SK-N-SH treated with all-trans-retinoic acid at 6 μM for 48 hours (cell line): ENCODE data around the gene RAB3IP.

Experiments used
- ATAC-seq: fragments of 200-7000 bp; cut with Tn5 transposase; 3 replicates; pipeline ENCODE4 v1.9.1; 2020; ENCODE audit warnings: mild to moderate bottlenecking, moderate library complexity
- ARNTL ChIP-seq: fragments of 450-650 bp; formaldehyde crosslinking; IDR thresholded peaks from 2 replicates; pipeline ENCODE4 v1.5.0; 2020; ENCODE audit warnings: low read depth, mild to moderate bottlenecking, moderate library complexity, borderline replicate concordance
- CREB5 ChIP-seq: fragments of 250-450 bp; sonication (Bioruptor Pico); IDR thresholded peaks from 2 replicates; pipeline ENCODE4 v1.5.1; 2020; ENCODE audit warnings: low read depth, mild to moderate bottlenecking, moderate library complexity
- CSDC2 ChIP-seq: fragments of 250-450 bp; sonication (Bioruptor Pico); IDR thresholded peaks from 2 replicates; pipeline ENCODE4 v1.5.0; 2020; ENCODE audit warnings: mild to moderate bottlenecking, moderate library complexity
- CSRNP3 ChIP-seq: fragments of 250-450 bp; sonication (Bioruptor Pico); IDR thresholded peaks from 2 replicates; pipeline ENCODE4 v1.5.1; 2021; ENCODE audit warnings: mild to moderate bottlenecking, moderate library complexity
- ESRRG ChIP-seq: fragments of 250-450 bp; sonication (Bioruptor Pico); IDR thresholded peaks from 2 replicates; pipeline ENCODE4 v1.6.1; 2021; ENCODE audit warnings: mild to moderate bottlenecking
- GLIS3 ChIP-seq: fragments of 250-450 bp; sonication (Bioruptor Pico); IDR thresholded peaks from 2 replicates; pipeline ENCODE4 v1.5.0; 2020; ENCODE audit warnings: mild to moderate bottlenecking, moderate library complexity
- ISL1 ChIP-seq: fragments of 250-450 bp; sonication (Bioruptor Pico); IDR thresholded peaks from 2 replicates; pipeline ENCODE4 v2.1.2; 2022; ENCODE audit warnings: mild to moderate bottlenecking, moderate library complexity
- OSR1 ChIP-seq: fragments of 250-450 bp; sonication (Bioruptor Pico); IDR thresholded peaks from 2 replicates; pipeline ENCODE4 v1.8.0; 2022; ENCODE audit warnings: moderate library complexity, mild to moderate bottlenecking, inconsistent platforms
- PATZ1 ChIP-seq: fragments of 250-450 bp; sonication (Bioruptor Pico); IDR thresholded peaks from 2 replicates; pipeline ENCODE4 v1.8.0; 2020; ENCODE audit warnings: mild to moderate bottlenecking, moderate library complexity, borderline replicate concordance
- POU6F1 ChIP-seq: fragments of 250-450 bp; sonication (Bioruptor Pico); IDR thresholded peaks from 2 replicates; pipeline ENCODE4 v1.8.0; 2021; ENCODE audit warnings: low read depth, mild to moderate bottlenecking, moderate library complexity, borderline replicate concordance
- PPARA ChIP-seq: fragments of 250-450 bp; sonication (Bioruptor Pico); IDR thresholded peaks from 2 replicates; pipeline ENCODE4 v1.5.0; 2020; ENCODE audit warnings: mild to moderate bottlenecking, borderline replicate concordance
- RARB ChIP-seq: fragments of 250-450 bp; sonication (Bioruptor Pico); IDR thresholded peaks from 2 replicates; pipeline ENCODE4 v1.8.0; 2021; ENCODE audit warnings: mild to moderate bottlenecking, moderate library complexity
- SNAI2 ChIP-seq: fragments of 250-450 bp; sonication (Bioruptor Pico); IDR thresholded peaks from 2 replicates; pipeline ENCODE4 v1.5.0; 2020; ENCODE audit warnings: mild to moderate bottlenecking, moderate library complexity
- TOX ChIP-seq: fragments of 250-450 bp; sonication (Bioruptor Pico); IDR thresholded peaks from 2 replicates; pipeline ENCODE4 v1.8.0; 2021; ENCODE audit warnings: mild to moderate bottlenecking, moderate library complexity, borderline replicate concordance
- TSHZ2 ChIP-seq: fragments of 250-450 bp; sonication (Bioruptor Pico); IDR thresholded peaks from 2 replicates; pipeline ENCODE4 v1.5.0; 2020; ENCODE audit warnings: mild to moderate bottlenecking, moderate library complexity
- ZC3H10 ChIP-seq: fragments of 250-450 bp; sonication (Bioruptor Pico); IDR thresholded peaks from 2 replicates; pipeline ENCODE4 v1.5.1; 2021; ENCODE audit warnings: mild to moderate bottlenecking, moderate library complexity
- ZFP3 ChIP-seq: fragments of 250-450 bp; sonication (Bioruptor Pico); IDR thresholded peaks from 2 replicates; pipeline ENCODE4 v1.5.0; 2020; ENCODE audit warnings: mild to moderate bottlenecking, moderate library complexity
- ZFP30 ChIP-seq: fragments of 450-650 bp; formaldehyde crosslinking; IDR thresholded peaks from 2 replicates; pipeline ENCODE4 v1.5.0; 2022; ENCODE audit warnings: mild to moderate bottlenecking, moderate library complexity
- ZNF565 ChIP-seq: fragments of 450-650 bp; formaldehyde crosslinking; conservative IDR thresholded peaks from 2 replicates; pipeline ENCODE4 v1.5.0; 2020; ENCODE audit warnings: low read depth, mild to moderate bottlenecking, moderate library complexity
- ZNF70 ChIP-seq: fragments of 450-650 bp; formaldehyde crosslinking; IDR thresholded peaks from 2 replicates; pipeline ENCODE4 v1.5.0; 2020; ENCODE audit warnings: mild to moderate bottlenecking, moderate library complexity
- ZNF8 ChIP-seq: fragments of 450-650 bp; formaldehyde crosslinking; IDR thresholded peaks from 2 replicates; pipeline ENCODE4 v1.5.0; 2020; ENCODE audit warnings: mild to moderate bottlenecking, moderate library complexity

RAB3IP gene

GRCh38 chr12:69821456-69822159, 82.9 kb downstream of the RAB3IP start:
- ATAC-seq: peak; percentile 84
- TF ChIP-seq GLIS3 (CRISPR knock-in tag) (no peak), ISL1 (CRISPR knock-in tag) (peak; percentile 45), TOX (CRISPR knock-in tag) (no peak)

- peak; percentile 72; the same call in 2 of the 3 replicates for ATAC-seq
- TF ChIP-seq OSR1 (no peak), ZNF70 (no peak), CREB5 (CRISPR knock-in tag) (no peak), ISL1 (CRISPR knock-in tag) (no peak), ZNF8 (CRISPR knock-in tag) (no peak), TOX (CRISPR knock-in tag) (no peak), TSHZ2 (CRISPR knock-in tag) (no peak), ZFP30 (CRISPR knock-in tag) (no peak), POU6F1 (CRISPR knock-in tag) (no peak), ZC3H10 (CRISPR knock-in tag) (no peak), RARB (no peak), SNAI2 (CRISPR knock-in tag) (no peak), ESRRG (CRISPR knock-in tag) (no peak), ARNTL (CRISPR knock-in tag) (no peak), CSRNP3 (CRISPR knock-in tag) (no peak), PPARA (CRISPR knock-in tag) (no peak)
Measured at GRCh38 chr12:69822201-69822860, 83.7 kb downstream of the RAB3IP start.

GRCh38 chr12:69824028-69824427, 85.4 kb downstream of the RAB3IP start:
- ATAC-seq: no peak
- no peak for TF ChIP-seq RARB
- no peak for TF ChIP-seq POU6F1 (CRISPR knock-in tag)
- no peak for TF ChIP-seq SNAI2 (CRISPR knock-in tag)
- TF ChIP-seq ZNF565 (CRISPR knock-in tag): no peak
- TF ChIP-seq CSDC2 (CRISPR knock-in tag): no peak
- no peak for TF ChIP-seq ZFP3 (CRISPR knock-in tag)
- TF ChIP-seq OSR1: no peak
- TF ChIP-seq TSHZ2 (CRISPR knock-in tag): no peak
- TF ChIP-seq CSRNP3 (CRISPR knock-in tag): no peak
- TF ChIP-seq ZNF70: no peak
- no peak for TF ChIP-seq PATZ1 (CRISPR knock-in tag)
- no peak for TF ChIP-seq ZC3H10 (CRISPR knock-in tag)
